Lower leg skin (tissue), 4 donors: ENCODE measurements around the gene COL2A1. TPM values are rescaled to one million over a fixed set of nuclear protein-coding genes. Genes with fewer than 3 reads are reported as not detected.

Experiments
- DNase-seq, 2 donors: peaks; one replicate each; pipeline ENCODE4 v3.0.0-alpha.2; 2019; ENCODE audit warnings: low spot score in 2 of 2
- H3K4me3 ChIP-seq: fragments of 200-600 bp; sonication (generic); 2 replicates; pipeline ENCODE4 v1.5.1; 2017; ENCODE audit warnings: mild to moderate bottlenecking, low read depth; ENCODE audit not compliant: poor library complexity, severe bottlenecking
- CTCF ChIP-seq, 3 donors: fragments of 450-650 bp; IDR thresholded peaks; one replicate each; pipeline ENCODE4 v1.5.1; 2016; ENCODE audit warnings: antibody characterized with exemption in 3 of 3, mild to moderate bottlenecking in 3 of 3, moderate library complexity in 2 of 3
- POLR2A ChIP-seq, 2 donors: fragments of 450-650 bp; IDR thresholded peaks; one replicate each; pipeline ENCODE4 v1.6.1; 2016 to 2017; ENCODE audit warnings: antibody characterized with exemption in 2 of 2, mild to moderate bottlenecking in 1 of 2, moderate library complexity in 1 of 2
- WGBS, 2 donors: methylation state at CpG; one replicate each; pipeline ENCODE4 v1.1.5; 2018; 5-methylcytosine and 5-hydroxymethylcytosine counted together
- intact Hi-C: fragments of 100-400 bp; cut with DNase I; formaldehyde crosslinking; loops from one replicate; pipeline ENCODE4 v1.15.0; 2023; ENCODE audit warnings: low total_unique reads
- total RNA-seq, 4 donors: library from RNA; depleted of rRNA; stranded (reverse); fragments of >200 nt; gene quantifications; one replicate each; pipeline ENCODE4 v1.1.0, GENCODE V29; 2016

Gene COL2A1
- total RNA-seq, 4 donors from 2014 or later = 0.07 to 0.26 TPM; not detected in 2

- DNase-seq = no peak
- TF ChIP-seq POLR2A (IDR thresholded peaks at IDR 0.05) (no peak), CTCF (IDR thresholded peaks at IDR 0.05) (no peak)
- intact Hi-C loops = loop anchor here (10.0 kb wide), 1 partner anchor 103 kb away; no protein-coding TSS in a partner anchor
- H3K4me3 ChIP-seq = no peak overlapping the region
- WGBS, 2 donors = 67 to 78% methylated on average over 12 of the region's 12 CpGs
These were observed 56.9 kb downstream of the COL2A1 start for GRCh38 chr12:47947341-47947740.

- TF ChIP-seq POLR2A (IDR thresholded peaks at IDR 0.05) (no peak), CTCF (IDR thresholded peaks at IDR 0.05) (no peak)
These were observed 57.6 kb downstream of the COL2A1 start for GRCh38 chr12:47946413-47947323.

GRCh38 chr12:47945341-47945728, 58.9 kb downstream of the COL2A1 start:
- no peak for DNase-seq
- TF ChIP-seq POLR2A (IDR thresholded peaks at IDR 0.05) (no peak), CTCF (IDR thresholded peaks at IDR 0.05) (no peak)
- 22 to 27% methylated on average over 1 of the region's 1 CpG for WGBS, 2 donors
- H3K4me3 ChIP-seq = no peak overlapping the region
- intact Hi-C loops = loop anchor here (10.0 kb wide), 1 partner anchor 101 kb away; no protein-coding TSS in a partner anchor

More at GRCh38 chr12:47946413-47947323, 57.6 kb downstream of the COL2A1 start:
- no peak for DNase-seq
- intact Hi-C loops = loop anchor here (10.0 kb wide), 1 partner anchor 102 kb away; no protein-coding TSS in a partner anchor
- H3K4me3 ChIP-seq = no peak overlapping the region
- 60 to 68% methylated on average over 23 to 27 of the region's 27 CpGs for WGBS, 2 donors

GRCh38 chr12:47944685-47945340, 59.5 kb downstream of the COL2A1 start:
- no peak for DNase-seq
- WGBS, 2 donors = 38 to 67% methylated on average over 6 of the region's 6 CpGs
- no peak for TF ChIP-seq CTCF (IDR thresholded peaks at IDR 0.05)
- TF ChIP-seq POLR2A (IDR thresholded peaks at IDR 0.05) = no peak
- intact Hi-C loops = loop anchor here (10.0 kb wide), 1 partner anchor 100 kb away; no protein-coding TSS in a partner anchor
- no peak overlapping the region for H3K4me3 ChIP-seq

- intact Hi-C loops = loop anchor here (10.0 kb wide), 1 partner anchor 99 kb away; no protein-coding TSS in a partner anchor
- 59% methylated on average over 12 of the region's 12 CpGs for WGBS, 2 donors
- DNase-seq = no peak
- no peak overlapping the region for H3K4me3 ChIP-seq
- TF ChIP-seq POLR2A (IDR thresholded peaks at IDR 0.05) (no peak), CTCF (IDR thresholded peaks at IDR 0.05) (no peak)
These were observed 60.5 kb downstream of the COL2A1 start for GRCh38 chr12:47943623-47944340.
